NCI-H446 (cell line): ENCODE data around the gene LPP.

Experiments
- DNase-seq, 2 experiments: peaks; one replicate each; lab custom pipeline; 2025; lab: John Stamatoyannopoulos, UW

The LPP gene

DNA sequence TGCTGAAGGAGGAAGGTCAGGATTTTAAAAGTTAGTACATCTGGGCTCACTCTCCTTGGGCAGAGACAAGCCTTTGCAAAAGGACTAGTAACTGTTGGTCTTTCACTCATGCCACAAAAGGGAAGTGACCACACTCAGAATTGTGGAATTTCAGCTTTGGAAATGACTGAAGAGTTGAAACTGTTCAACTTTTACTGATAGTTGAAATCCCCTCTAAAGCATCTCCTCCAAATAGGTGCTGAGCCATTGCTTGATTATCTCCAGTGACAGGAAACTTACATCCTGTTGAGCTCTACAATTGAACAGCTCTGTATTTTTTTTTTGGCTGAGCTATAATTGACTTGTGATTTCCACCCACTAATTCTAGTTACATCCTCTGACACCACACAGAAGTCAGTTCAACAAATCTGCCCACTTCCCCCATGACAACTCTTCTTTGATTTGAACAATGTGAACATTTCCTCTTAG lies 763.0 kb downstream of the LPP start:
- no peak for DNase-seq

DNA sequence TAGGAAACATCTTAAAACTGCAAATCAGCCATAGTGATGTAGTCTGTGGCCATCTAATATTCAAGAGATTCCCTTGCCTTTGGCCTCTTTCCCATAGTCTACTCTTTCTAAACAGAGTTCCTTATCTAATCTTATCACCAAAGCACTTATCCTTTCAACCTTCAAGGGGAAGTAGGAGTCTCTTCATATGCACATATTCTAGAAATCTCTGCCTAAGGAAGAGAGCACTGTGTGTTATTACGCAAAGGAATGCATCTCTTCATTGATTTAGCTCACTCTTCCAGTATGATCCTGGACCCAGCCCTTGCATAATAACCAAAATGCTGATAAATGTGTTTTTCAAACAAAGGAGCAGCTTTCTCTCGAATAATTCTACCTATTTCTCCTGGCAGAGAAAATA lies 764.1 kb downstream of the LPP start:
- no peak for DNase-seq

DNA sequence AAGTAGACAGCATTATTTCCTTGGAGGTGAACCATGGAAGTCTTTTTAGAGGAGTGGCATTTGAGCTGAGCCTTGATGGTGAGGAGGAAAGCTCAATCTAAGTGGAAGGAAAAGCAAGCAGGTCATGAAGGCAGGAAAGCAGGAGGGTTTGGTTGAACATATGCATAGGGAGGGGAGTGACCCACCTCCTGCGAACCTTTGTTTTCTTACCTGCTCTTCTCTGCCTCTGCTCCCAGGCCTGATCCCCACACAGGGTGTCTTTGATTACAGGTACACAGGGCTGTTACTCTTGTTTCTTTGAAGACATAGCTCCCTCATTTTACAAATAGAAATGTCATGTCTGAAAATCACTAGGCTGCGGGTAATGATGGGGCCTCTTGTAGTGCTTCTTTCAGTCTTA lies 769.7 kb downstream of the LPP start:
- no peak for DNase-seq

DNA sequence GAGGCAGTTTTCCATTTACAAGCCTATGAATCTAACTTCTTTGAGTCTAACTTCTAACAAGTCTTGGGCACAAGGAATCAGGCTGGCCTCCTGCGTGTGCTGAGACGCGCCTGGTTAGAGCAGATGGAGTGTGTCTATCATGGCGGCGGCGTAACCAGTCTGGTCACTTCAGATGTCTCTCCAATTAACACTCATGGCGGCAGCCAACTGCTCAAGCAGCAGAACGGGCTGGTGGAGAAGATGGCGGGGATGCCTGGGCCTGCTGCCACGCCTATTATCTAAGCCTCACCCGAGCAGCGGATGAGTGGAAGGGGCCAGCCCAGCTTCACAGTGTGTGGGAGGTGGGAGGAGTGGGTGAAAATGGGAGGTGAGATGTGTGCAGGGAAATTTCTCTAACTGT lies 771.4 kb downstream of the LPP start:
- no peak for DNase-seq

DNA sequence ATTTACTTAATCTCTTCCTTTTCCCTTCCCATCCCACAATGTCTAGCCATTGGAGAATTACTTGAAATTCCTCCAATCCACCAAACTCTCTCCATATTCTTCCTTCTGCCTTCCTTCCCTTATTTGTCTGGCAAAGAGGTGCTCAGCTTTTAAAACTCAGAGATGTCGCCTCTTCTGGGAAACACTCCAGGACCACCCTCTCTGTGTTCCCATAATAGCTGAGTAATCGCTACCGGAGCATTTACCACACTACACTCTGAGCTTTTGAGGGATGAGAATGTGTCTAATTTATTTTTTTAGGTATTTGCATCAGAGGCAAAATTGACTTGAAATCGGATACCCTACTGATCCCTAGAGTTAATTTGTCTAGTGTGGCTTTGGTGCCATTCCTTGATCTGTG lies 772.2 kb downstream of the LPP start:
- no peak for DNase-seq

DNA sequence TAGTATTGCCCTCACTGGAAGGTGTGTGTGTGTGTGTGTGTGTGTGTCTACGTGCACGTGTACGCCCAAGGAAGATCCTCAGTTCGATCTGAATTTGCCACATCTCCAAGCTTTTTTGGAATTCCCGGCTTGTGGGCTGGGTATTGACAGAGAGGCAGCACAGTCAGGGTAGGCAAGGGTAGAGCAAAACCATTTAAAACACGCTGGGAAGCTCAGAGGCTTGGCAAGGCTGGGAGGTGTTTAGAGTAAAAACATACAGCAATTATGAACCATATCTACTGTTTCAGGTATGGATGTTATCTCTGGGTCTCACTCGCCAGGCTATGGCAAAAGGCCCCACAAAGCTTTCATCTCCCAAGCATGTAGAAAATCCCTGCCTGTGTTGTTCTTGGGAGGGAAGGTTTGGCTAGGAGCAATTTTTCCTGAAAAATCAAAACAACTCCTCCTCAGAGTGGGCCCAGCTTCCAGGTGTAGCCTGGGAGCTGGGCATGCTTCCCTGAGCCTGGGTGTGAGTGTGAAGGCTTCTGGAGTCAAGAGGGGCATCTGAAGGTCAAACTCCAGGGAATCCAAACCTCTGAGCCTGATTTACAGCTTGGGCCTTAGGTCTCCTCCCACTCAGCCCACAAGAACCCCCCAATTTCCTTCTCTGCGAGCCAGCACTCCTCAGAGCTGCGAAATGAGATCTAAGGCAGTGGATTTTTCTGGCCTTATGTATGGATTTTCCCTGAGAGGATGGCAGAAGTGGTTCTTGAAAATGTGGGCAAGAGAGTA lies 773.0 kb downstream of the LPP start:
- DNase-seq = no peak

DNA sequence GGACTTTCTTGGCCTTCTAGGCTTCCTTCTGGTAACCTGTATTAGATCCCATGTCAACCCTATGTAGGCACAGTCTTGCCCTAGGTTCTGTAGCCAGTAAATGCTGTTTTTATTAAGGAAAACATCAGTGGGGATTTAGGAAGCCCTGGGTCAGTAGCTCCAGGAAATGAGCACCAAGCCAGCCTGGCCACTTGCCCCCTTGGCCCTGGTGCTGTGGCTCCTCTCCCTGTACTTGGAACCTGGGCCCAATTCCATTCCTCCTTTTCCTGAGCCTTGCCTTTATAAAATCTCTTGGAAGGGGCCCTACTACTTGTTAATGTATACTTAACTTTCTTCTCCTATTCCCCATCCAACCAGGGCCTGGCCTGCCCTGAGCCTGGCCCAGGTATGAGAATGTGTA lies 774.0 kb downstream of the LPP start:
- DNase-seq = no peak

DNA sequence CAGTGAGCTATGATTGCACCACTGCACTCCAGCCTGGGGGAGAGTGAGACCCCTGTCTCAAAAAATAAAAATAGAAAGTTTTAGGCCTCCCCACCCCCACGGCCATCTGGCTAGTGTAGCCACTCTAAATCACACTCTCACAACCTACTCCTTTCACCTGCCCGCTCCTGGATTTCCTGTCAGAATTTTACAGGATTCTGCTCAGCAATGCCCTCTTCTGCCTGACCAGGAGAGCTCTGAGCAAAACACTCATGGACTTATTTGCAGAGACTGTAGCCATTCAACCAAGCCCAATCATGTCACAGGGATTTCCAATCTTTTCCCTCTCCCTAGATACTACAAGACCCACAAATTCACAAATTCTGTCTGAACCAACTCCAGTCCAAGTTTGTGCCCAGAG lies 775.2 kb downstream of the LPP start:
- no peak for DNase-seq

DNA sequence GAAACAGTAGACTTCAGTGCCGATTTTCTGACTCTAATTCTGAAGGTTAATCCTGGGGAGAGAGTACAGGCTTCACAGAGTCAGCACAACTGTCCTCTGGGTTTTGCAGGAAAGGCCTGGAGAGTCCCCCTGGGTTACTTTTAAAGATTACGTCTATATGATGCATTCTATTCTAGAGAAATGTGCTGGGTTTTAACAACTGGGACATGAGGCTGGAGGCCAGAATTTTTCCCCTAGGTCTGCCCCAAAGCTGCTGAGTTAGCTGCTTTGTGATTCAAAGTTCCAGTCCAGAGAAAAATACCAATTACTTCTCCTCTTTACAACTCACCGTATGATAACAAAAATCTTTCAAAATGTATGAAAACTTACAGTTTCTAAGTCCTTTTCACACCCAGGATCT lies 777.1 kb downstream of the LPP start:
- no peak for DNase-seq

DNA sequence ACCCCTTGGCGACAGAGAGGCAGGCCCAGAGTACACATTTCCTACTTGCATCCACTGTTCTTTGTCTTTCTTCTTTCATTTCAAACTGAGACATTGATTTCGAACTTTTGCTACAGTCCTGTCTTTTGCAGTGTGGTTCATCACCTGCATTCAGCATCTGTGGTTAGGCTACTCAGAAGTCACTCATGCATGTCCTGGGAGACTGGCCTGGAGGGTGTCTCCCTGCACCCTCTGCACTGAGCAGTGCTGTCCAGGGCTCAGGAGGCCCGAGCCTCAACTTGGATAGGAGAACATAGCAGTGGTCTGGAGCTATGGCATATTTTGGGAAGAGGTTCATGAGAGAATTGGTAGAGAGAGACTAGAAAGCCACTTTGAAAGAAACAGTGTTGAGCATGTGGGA lies 777.6 kb downstream of the LPP start:
- DNase-seq = no peak

DNA sequence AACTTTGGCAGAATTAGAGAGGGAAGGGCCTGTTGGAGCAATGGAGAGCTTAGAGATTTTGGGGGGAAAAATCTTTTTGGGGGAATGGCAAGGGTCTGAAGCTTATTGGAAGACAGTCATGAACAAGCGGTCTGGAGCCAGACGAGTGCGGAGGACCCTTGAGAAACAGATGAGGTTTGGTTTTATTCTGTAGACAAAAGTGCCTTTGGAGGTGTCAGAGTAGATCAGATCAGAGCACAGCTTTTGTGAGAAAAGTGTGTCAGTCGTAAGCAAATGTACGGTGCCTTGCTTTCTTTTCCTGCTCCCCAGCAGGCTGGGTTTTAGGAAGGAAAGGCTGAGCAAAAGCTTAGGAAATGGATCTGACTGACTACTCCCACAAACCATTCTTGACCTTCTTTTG lies 781.0 kb downstream of the LPP start:
- no peak for DNase-seq

DNA sequence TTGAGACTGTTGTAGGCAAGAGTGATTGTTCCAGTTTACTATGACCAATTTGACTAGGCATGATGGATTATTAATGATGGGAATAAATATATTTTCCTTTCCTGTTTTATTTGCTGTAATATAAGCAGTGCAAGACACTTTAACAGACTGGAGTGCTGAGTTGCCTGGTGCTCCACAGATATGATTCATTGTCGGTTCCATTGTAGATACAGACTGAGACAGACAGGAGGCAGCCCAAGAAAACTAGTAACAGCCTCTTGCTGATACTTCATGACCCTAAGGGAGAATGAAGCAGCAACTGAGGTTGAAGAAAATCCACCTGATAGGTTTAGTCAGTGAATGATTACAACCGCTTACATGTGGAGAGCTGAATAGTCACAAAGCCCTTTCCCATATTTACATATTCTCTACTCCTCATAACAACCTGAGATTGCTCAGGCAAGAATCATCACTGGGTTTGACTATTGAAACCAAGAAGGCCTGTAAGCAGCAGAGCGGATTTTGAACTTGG lies 782.7 kb downstream of the LPP start:
- no peak for DNase-seq

DNA sequence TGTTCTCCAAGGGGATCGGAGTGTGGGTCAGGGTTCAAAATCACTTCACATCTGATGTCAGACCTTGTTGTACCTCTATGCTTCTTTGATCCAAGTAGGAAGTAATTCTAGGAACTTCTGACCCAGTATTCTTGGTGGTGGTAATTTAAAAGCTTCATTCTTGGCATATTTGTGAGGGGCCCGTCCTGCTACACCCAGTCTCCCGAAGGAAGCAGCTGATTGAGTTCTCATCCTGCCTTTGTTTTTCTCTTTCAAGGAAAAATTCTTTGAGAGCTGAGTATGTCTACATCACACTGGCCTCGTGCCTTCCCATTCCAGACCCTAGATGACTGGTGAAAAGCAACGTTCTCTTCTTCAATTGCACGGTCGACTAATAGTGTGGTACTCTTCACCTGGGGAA lies 783.4 kb downstream of the LPP start:
- DNase-seq = no peak

DNA sequence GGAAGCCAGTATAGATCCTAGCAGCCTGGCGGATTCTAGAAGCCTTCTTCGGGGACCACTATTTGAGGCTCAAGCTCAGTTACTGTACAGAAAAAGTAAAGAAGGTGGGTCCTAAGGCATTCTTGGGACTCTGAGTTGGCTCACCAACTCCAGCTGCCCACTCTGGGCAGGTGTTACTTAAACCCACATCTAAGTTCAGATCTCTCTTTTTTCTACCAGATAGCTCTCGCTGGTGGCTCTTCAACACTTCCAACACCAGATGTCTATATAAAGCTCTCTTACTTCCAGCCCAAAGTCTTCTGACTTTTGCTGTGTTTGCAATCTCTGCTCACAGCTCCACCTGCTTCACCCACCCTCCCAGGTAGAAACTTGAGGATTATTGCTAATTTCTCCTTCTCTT lies 785.0 kb downstream of the LPP start:
- DNase-seq = no peak

DNA sequence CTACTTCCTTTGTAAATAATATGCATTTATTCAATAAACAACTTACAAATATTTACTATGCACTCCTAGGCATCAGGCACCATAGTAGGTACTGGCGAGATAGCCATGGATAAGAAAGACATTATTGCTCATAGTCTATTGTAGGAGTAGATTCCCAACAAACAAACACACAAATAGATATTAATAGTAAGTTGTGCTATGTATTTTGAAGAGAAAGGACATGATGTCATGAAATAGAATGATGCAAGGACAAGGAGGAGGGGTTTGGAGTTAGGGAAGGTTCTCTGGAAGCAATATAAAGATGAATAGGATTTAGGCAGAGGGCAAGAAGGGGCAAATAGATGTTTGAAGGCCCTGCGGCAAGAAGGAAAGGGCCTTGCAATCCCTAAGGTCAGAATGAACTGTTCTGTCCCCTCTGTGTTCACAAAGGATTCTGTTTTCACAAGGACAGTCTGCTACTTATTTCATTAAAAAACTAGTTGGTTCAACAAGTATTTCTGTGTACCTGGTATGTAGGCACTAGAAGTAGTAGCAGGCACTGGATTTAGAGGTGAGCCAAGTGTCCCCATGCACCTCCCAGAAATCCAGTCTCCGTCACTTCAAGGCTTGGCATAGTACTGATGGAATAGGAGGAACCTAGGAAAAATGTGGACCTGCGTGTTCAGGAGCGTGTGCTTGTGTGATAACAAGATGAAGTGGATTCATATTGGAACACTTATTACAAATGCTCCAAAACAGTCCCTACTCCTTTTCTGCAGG lies 786.0 kb downstream of the LPP start:
- no peak for DNase-seq
